Ovary (tissue), 9 donors: Measurements from ENCODE around the gene C3orf20. TPM values are rescaled to one million over a fixed set of nuclear protein-coding genes. Genes with fewer than 3 reads are reported as not detected.

Experiments used
- DNase-seq, 5 donors: peaks; one replicate each; pipeline ENCODE4 v3.0.0-alpha.2; 2019 to 2020
- H3K27ac ChIP-seq, 2 donors: fragments of 200-600 bp; one replicate each; pipeline versions ENCODE4 v1.5.1 to v1.8.0; 2019 to 2022
- H3K27me3 ChIP-seq: fragments of 200-600 bp; one replicate; pipeline ENCODE4 v1.8.0; 2022
- H3K36me3 ChIP-seq: fragments of 200-600 bp; sonication (generic); one replicate; pipeline ENCODE4 v1.5.1; 2019
- H3K4me1 ChIP-seq: one replicate; pipeline ENCODE4 v1.8.1; 2013; ENCODE audit warnings: mild to moderate bottlenecking, moderate library complexity; ENCODE audit not compliant: insufficient read depth
- H3K4me3 ChIP-seq: fragments of 200-600 bp; sonication (generic); one replicate; pipeline ENCODE4 v1.5.1; 2017
- H3K9me3 ChIP-seq, 2 donors: fragments of 200-600 bp in 1 of 2; sonication (generic) in 1 of 2; one replicate each; pipeline versions ENCODE4 v1.5.1 to v1.8.1; 2013 to 2019; ENCODE audit warnings: mild to moderate bottlenecking in 1 of 2, moderate library complexity in 1 of 2
- CTCF ChIP-seq, 3 donors: fragments of 450-650 bp in 2 of 3; fragments of 200-600 bp in 1 of 3; IDR thresholded peaks; one replicate each; pipeline versions ENCODE4 v1.5.1 to v1.8.0; 2016 to 2022; ENCODE audit warnings: antibody characterized with exemption in 3 of 3, mild to moderate bottlenecking in 1 of 3
- EP300 ChIP-seq: sonication (generic); formaldehyde crosslinking; IDR thresholded peaks from one replicate; pipeline ENCODE4 v1.6.1; 2017; ENCODE audit warnings: antibody characterized with exemption
- POLR2A ChIP-seq: fragments of 450-650 bp; IDR thresholded peaks from one replicate; pipeline ENCODE4 v1.6.1; 2017; ENCODE audit warnings: antibody characterized with exemption, mild to moderate bottlenecking, moderate library complexity
- WGBS, 3 donors: extraction: QIAGEN DNeasy Blood & Tissue Kit in 1 of 3; methylation state at CpG; one replicate each; pipeline versions ENCODE4 v1.1.5 to v1.1.7; 2013 to 2017; 5-methylcytosine and 5-hydroxymethylcytosine counted together
- intact Hi-C, 4 donors: fragments of 100-400 bp; cut with DNase I; formaldehyde crosslinking; loops; one replicate each; pipeline versions ENCODE4 v1.11.0 to v1.15.1; 2022 to 2023
- polyA plus RNA-seq, 2 donors: library from polyadenylated mRNA; stranded (reverse); fragments of 200-250 nt in 1 of 2; fragments of 350-450 nt in 1 of 2; fragmentation: Illumina TruSeq in 1 of 2; extraction: RNeasy Lipid Tissue Mini Kit (QIAGEN cat#74804) in 1 of 2; gene quantifications; one replicate each; pipeline ENCODE4 v1.2.3, GENCODE V29; 2013 to 2014
- total RNA-seq, 7 donors: library from RNA; depleted of rRNA in 2 of 7; stranded (reverse); fragments of >200 nt in 2 of 7; fragmentation: NEBNext Ultra II Directional in 3 of 7; extraction: Animal tissue kit (Norgen Biotek cat#: 25700) in 3 of 7; gene quantifications; one replicate each; pipeline versions ENCODE4 v1.1.0 to v1.2.4, GENCODE V29; 2016 to 2023
- donor health status: DM: no; HTN: no; CAD: no; lungs with moderate emphysema.
- donor health status: DM: no; HTN: no; CAD: no.
- donor health status: Bipolar disorder and iron deficiency.
- donor health status: DM: yes; HTN: yes; CAD: no.
- donor health status: DM: no; HTN: no; CAD: no.
- donor health status: DM: yes; HTN: yes; CAD: no.

C3orf20 gene
- total and polyA plus RNA-seq, 9 donors = 0.08 to 0.17 (median 0.11) TPM; not detected in 3

- no peaks in the 10 kb centered on the region for H3K27me3 ChIP-seq
- peak in 4 of 5 donors; percentile 40 to 59 (median 46) for DNase-seq
- WGBS, 3 donors = 1 to 2% (median 2%) methylated on average over 47 to 84 of the region's 85 CpGs
- TF ChIP-seq EP300 = no peak
- TF ChIP-seq POLR2A = no peak
- TF ChIP-seq CTCF (IDR thresholded peaks at IDR 0.05) = no peak
- H3K27ac ChIP-seq = peak overlapping the region; percentile 70 to 74
- H3K9me3 ChIP-seq = no peaks in the 10 kb centered on the region
- no peaks in the 10 kb centered on the region for H3K36me3 ChIP-seq
- peaks cover 3% of the 10 kb centered on the region for H3K4me1 ChIP-seq
- H3K4me3 ChIP-seq = peak overlapping the region; percentile 66
- intact Hi-C loops = no loop called here
These were observed 135.3 kb downstream of the C3orf20 start for GRCh38 chr3:14810070-14810791.

GRCh38 chr3:14810801-14811661 is 136.1 kb downstream of the C3orf20 start:
- DNase-seq = peak in 3 of 5 donors; percentile 40 to 56 (median 47)
- intact Hi-C loops = no loop called here
- 0 to 1% (median 1%) methylated on average over 46 to 78 of the region's 78 CpGs for WGBS, 3 donors
- Histone ChIP-seq H3K4me3 (peak overlapping the region; percentile 66), H3K36me3 (no peaks in the 10 kb centered on the region), H3K9me3 (no peaks in the 10 kb centered on the region), H3K4me1 (peaks cover 3% of the 10 kb centered on the region), H3K27me3 (no peaks in the 10 kb centered on the region), H3K27ac (peak overlapping the region; percentile 70 to 74)
- no peak for TF ChIP-seq POLR2A
- no peak for TF ChIP-seq EP300
- no peak for TF ChIP-seq CTCF (IDR thresholded peaks at IDR 0.05)

GRCh38 chr3:14811684-14812083 is 136.7 kb downstream of the C3orf20 start:
- no peaks in the 10 kb centered on the region for H3K9me3 ChIP-seq
- intact Hi-C loops = no loop called here
- peak overlapping the region; percentile 66 for H3K4me3 ChIP-seq
- TF ChIP-seq CTCF (IDR thresholded peaks at IDR 0.05) (no peak), EP300 (no peak), POLR2A (no peak)
- 19 to 25% (median 22%) methylated on average over 7 of the region's 7 CpGs for WGBS, 3 donors
- DNase-seq = peak in 1 of 5 donors; percentile 18
- H3K4me1 ChIP-seq = peaks cover 3% of the 10 kb centered on the region
- peak overlapping the region; percentile 70 to 74 for H3K27ac ChIP-seq
- no peaks in the 10 kb centered on the region for H3K27me3 ChIP-seq
- no peaks in the 10 kb centered on the region for H3K36me3 ChIP-seq

- DNase-seq = peak in 1 of 5 donors; percentile 11
- no peaks in the 10 kb centered on the region for H3K27me3 ChIP-seq
- no peaks in the 10 kb centered on the region for H3K36me3 ChIP-seq
- H3K4me1 ChIP-seq = peaks cover 3% of the 10 kb centered on the region
- TF ChIP-seq POLR2A = no peak
- TF ChIP-seq CTCF (IDR thresholded peaks at IDR 0.05) = no peak
- TF ChIP-seq EP300 = no peak
- peak overlapping the region; percentile 66 for H3K4me3 ChIP-seq
- whole genome bisulfite sequencing, 3 donors = 79 to 81% (median 80%) methylated on average over 9 of the region's 9 CpGs
- no peaks in the 10 kb centered on the region for H3K9me3 ChIP-seq
- no peak overlapping the region for H3K27ac ChIP-seq
- intact Hi-C loops = no loop called here
These were observed 137.4 kb downstream of the C3orf20 start for GRCh38 chr3:14812196-14812790.
